Erythroblast (primary cell): Measurements from ENCODE around the gene SEMA7A.

Source experiments
- DNase-seq, 2 experiments: peaks; one replicate each; lab custom pipeline; 2025; lab: John Stamatoyannopoulos, UW
- GATA1 ChIP-seq: IDR thresholded peaks from 2 replicates; pipeline ENCODE4 v1.6.1; 2011; ENCODE audit warnings: low read depth, mild to moderate bottlenecking, control low read depth, low read length, moderate library complexity
- POLR2A ChIP-seq: IDR thresholded peaks from 2 replicates; pipeline ENCODE4 v1.6.1; 2011; ENCODE audit warnings: mild to moderate bottlenecking, low read length

The SEMA7A gene

GRCh38 chr15:74384566-74384880 is 49.2 kb downstream of the SEMA7A start:
- no peak for TF ChIP-seq GATA1
- no peak for DNase-seq

GRCh38 chr15:74383695-74384565 is 49.8 kb downstream of the SEMA7A start:
- peak in 1 of 2 experiments; percentile 38 for DNase-seq
- no peak for TF ChIP-seq POLR2A
- no peak for TF ChIP-seq GATA1

GRCh38 chr15:74383286-74383685 is 50.5 kb downstream of the SEMA7A start:
- no peak for DNase-seq
- no peak for TF ChIP-seq GATA1
- no peak for TF ChIP-seq POLR2A

- TF ChIP-seq GATA1 (no peak), POLR2A (peak; percentile 14)
- peak; percentile 76 to 90 for DNase-seq
These were observed 51.5 kb downstream of the SEMA7A start for GRCh38 chr15:74382004-74382816.

- no peak for TF ChIP-seq POLR2A
- no peak for TF ChIP-seq GATA1
- DNase-seq: no peak
These were observed 52.3 kb downstream of the SEMA7A start for GRCh38 chr15:74381481-74381880.

GRCh38 chr15:74381190-74381453 is 52.6 kb downstream of the SEMA7A start:
- TF ChIP-seq POLR2A: no peak
- TF ChIP-seq GATA1: no peak
- no peak for DNase-seq

GRCh38 chr15:74380361-74381189 is 53.2 kb downstream of the SEMA7A start:
- DNase-seq: no peak
- no peak for TF ChIP-seq GATA1
- no peak for TF ChIP-seq POLR2A

GRCh38 chr15:74378848-74379247 is 54.9 kb downstream of the SEMA7A start:
- no peak for DNase-seq
- TF ChIP-seq POLR2A (no peak), GATA1 (no peak)

GRCh38 chr15:74377831-74378766 is 55.7 kb downstream of the SEMA7A start:
- TF ChIP-seq POLR2A (no peak), GATA1 (no peak)
- DNase-seq: no peak

GRCh38 chr15:74376825-74377581 is 56.8 kb downstream of the SEMA7A start:
- no peak for TF ChIP-seq GATA1
- no peak for TF ChIP-seq POLR2A

GRCh38 chr15:74376226-74376625 is 57.5 kb downstream of the SEMA7A start:
- TF ChIP-seq GATA1: no peak
- no peak for DNase-seq

More at GRCh38 chr15:74376825-74377581, 56.8 kb downstream of the SEMA7A start:
- DNase-seq: no peak

- TF ChIP-seq POLR2A (no peak), GATA1 (no peak)
- peak; percentile 82 to 91 for DNase-seq
These were observed 58.5 kb downstream of the SEMA7A start for GRCh38 chr15:74375303-74375693.
